Left lobe of liver (tissue), 2 donors: ENCODE results near the gene NF1. TPM values are rescaled to one million over a fixed set of nuclear protein-coding genes. Genes with fewer than 3 reads are reported as not detected.
"Not testable (repeated sequence)": the region's sequence is repeated elsewhere in the genome, so short reads cannot be mapped to it uniquely, and the experiment has no call there.

Source experiments
- ATAC-seq: fragments of 200-7000 bp; cut with Tn5 transposase; one replicate; pipeline ENCODE4 v1.9.1; 2020; ENCODE audit warnings: mild to moderate bottlenecking, moderate library complexity
- DNase-seq: peaks from one replicate; pipeline ENCODE4 v3.0.0-alpha.2; 2020; ENCODE audit warnings: low spot score
- total RNA-seq: library from RNA; stranded (reverse); gene quantifications from one replicate; pipeline ENCODE4 v1.2.1, GENCODE V29; 2021
- donor health status: DM: no; HTN: no; CAD: no; lungs with moderate emphysema.
- donor health status: DM: no; HTN: yes; CAD: no.

Gene NF1
- total RNA-seq, 1 donor from 2014 or later, result 20.4 TPM

GRCh38 chr17:31251105-31251969, 156.6 kb downstream of the NF1 start:
- ATAC-seq (no peak), DNase-seq (no peak)

- DNase-seq, result no peak
- ATAC-seq, result no peak
Measured at GRCh38 chr17:31251970-31252328, 157.2 kb downstream of the NF1 start.

GRCh38 chr17:31252741-31253140, 158.0 kb downstream of the NF1 start:
- ATAC-seq (no peak), DNase-seq (no peak)

- DNase-seq (no peak), ATAC-seq (no peak)
Measured at GRCh38 chr17:31254654-31255053, 159.9 kb downstream of the NF1 start.

GRCh38 chr17:31256936-31257335, 162.2 kb downstream of the NF1 start:
- no peak for DNase-seq
- ATAC-seq, result no peak

- DNase-seq (no peak), ATAC-seq (no peak)
Measured at GRCh38 chr17:31260151-31260550, 165.4 kb downstream of the NF1 start.

- ATAC-seq, result no peak
- no peak for DNase-seq
Measured at GRCh38 chr17:31261601-31262000, 166.8 kb downstream of the NF1 start.

GRCh38 chr17:31262923-31263322, 168.1 kb downstream of the NF1 start:
- not testable (repeated sequence) for ATAC-seq, DNase-seq

GRCh38 chr17:31266042-31266441, 171.3 kb downstream of the NF1 start:
- ATAC-seq (no peak), DNase-seq (no peak)

GRCh38 chr17:31269036-31269577, 174.3 kb downstream of the NF1 start:
- DNase-seq, result no peak
- ATAC-seq, result no peak

GRCh38 chr17:31269578-31269983, 174.8 kb downstream of the NF1 start:
- no peak for ATAC-seq

GRCh38 chr17:31272236-31272635, 177.5 kb downstream of the NF1 start:
- ATAC-seq (no peak), DNase-seq (no peak)

More at GRCh38 chr17:31269578-31269983, 174.8 kb downstream of the NF1 start:
- DNase-seq, result no peak

- no peak for ATAC-seq
- DNase-seq, result no peak
Measured at GRCh38 chr17:31272803-31273202, 178.0 kb downstream of the NF1 start.

- ATAC-seq (no peak), DNase-seq (no peak)
Measured at GRCh38 chr17:31273516-31273915, 178.7 kb downstream of the NF1 start.

GRCh38 chr17:31274252-31274651, 179.5 kb downstream of the NF1 start:
- ATAC-seq, result peak; percentile 91

GRCh38 chr17:31275116-31275515, 180.3 kb downstream of the NF1 start:
- no peak for DNase-seq
- ATAC-seq, result no peak

More at GRCh38 chr17:31274252-31274651, 179.5 kb downstream of the NF1 start:
- no peak for DNase-seq

GRCh38 chr17:31279401-31279800, 184.6 kb downstream of the NF1 start:
- ATAC-seq, result no peak
- no peak for DNase-seq

GRCh38 chr17:31281061-31281460, 186.3 kb downstream of the NF1 start:
- ATAC-seq (no peak), DNase-seq (no peak)

- no peak for DNase-seq
- ATAC-seq, result no peak
Measured at GRCh38 chr17:31283841-31284240, 189.1 kb downstream of the NF1 start.

GRCh38 chr17:31286587-31286986, 191.8 kb downstream of the NF1 start:
- DNase-seq (no peak), ATAC-seq (no peak)

GRCh38 chr17:31287932-31288331, 193.2 kb downstream of the NF1 start:
- DNase-seq, ATAC-seq: not testable (repeated sequence)

GRCh38 chr17:31289790-31290189, 195.0 kb downstream of the NF1 start:
- ATAC-seq, result no peak
- DNase-seq, result no peak
